ENCODE results near the gene ENTPD5.

- TF ChIP-seq CTCF (IDR thresholded peaks at IDR 0.05) (no peak), POLR2A (IDR thresholded peaks at IDR 0.05) (no peak)
Observed at GRCh38 chr14:73942180-73942579, 76.9 kb downstream of the ENTPD5 start.

Measured in heart left ventricle (tissue), 13 donors.